Measurements from ENCODE around the gene AP2A1. TPM values are rescaled to one million over a fixed set of nuclear protein-coding genes. Genes with fewer than 3 reads are reported as not detected.
A peak's percentile ranks its signal among the peaks of the same experiment; 100 is the strongest.

AP2A1 gene
- total and polyA plus RNA-seq, 10 of the 15 experiments (the other 5 are each of a cell fraction or from before 2014, with no cell fraction given) = 0.68 to 78.8 (median 33.8) TPM

- Histone ChIP-seq H2AFZ (ENCODE audit: control insufficient read depth, low read depth, low read length) (no peak overlapping the region), H3K4me2 (ENCODE audit: control insufficient read depth, insufficient read depth) (peak overlapping the region; percentile 32; the same call in 1 of the 2 replicates), H3K79me2 (ENCODE audit: control insufficient read depth, insufficient read depth, low read length) (peaks cover 6% of the 10 kb centered on the region), H3K4me1 (ENCODE audit: control insufficient read depth, insufficient read depth, low read length) (peaks cover 36% of the 10 kb centered on the region), H3K36me3 (ENCODE audit: control insufficient read depth in 2 of 2, insufficient read depth in 2 of 2, low read length in 1 of 2) (no peaks in the 10 kb centered on the region; a peak in 1 of 4 replicates), H3K27ac (ENCODE audit: control insufficient read depth, insufficient read depth) (no peak overlapping the region), H3K27me3 (replicated peaks in 1 of 2; ENCODE audit: control insufficient read depth in 2 of 2, insufficient read depth in 2 of 2, low read length in 1 of 2) (no peaks in the 10 kb centered on the region), H3K9me3 (replicated peaks; ENCODE audit: control insufficient read depth, insufficient read depth, low read length) (peaks cover 5% of the 10 kb centered on the region; the same call in 2 of the 3 replicates), H4K20me1 (ENCODE audit: control insufficient read depth, insufficient read depth) (no peaks in the 10 kb centered on the region), H3K9ac (ENCODE audit: control insufficient read depth, insufficient read depth, low read length) (no peak overlapping the region), H3K4me3 (no peak overlapping the region)
- 2% methylated on average over 3 of the region's 3 CpGs for WGBS (ENCODE audit: insufficient coverage, insufficient replicate concordance, low lambda C conversion rate, missing lambda C conversion rate)
- CTCF ChIA-PET = interaction anchor here (0.7 to 1.6 kb wide), 4 partner anchors 20 to 1358 kb away, joined by 3 to 6 read pairs (median 4); partner anchors contain the start of gene FUZ
- peak; percentile 15 for ATAC-seq
- SMC1A ChIA-PET (ENCODE audit: uncharacterized antibody, unreplicated experiment) = no interaction called here
- RAD21 ChIA-PET (ENCODE audit: unreplicated experiment) = interaction anchor here (0.7 to 1.6 kb wide), 3 partner anchors 21 to 39 kb away, joined by 3 read pairs; partner anchors contain the start of gene AKT1S1
- POLR2A ChIA-PET = interaction anchor here (1.2 to 2.7 kb wide), 2 partner anchors 20 to 206 kb away, joined by 4 to 12 read pairs; no protein-coding TSS in a partner anchor
- intact Hi-C loops (cut with micrococcal nuclease; ENCODE audit: unreplicated experiment) (no loop called here), in situ Hi-C loops (cut with MboI) (no loop called here)
- peak; percentile 49 for FAIRE-seq
- no TSS peak for BruUV-seq (replicated peaks)
- peak; percentile 32 for DNase-seq (ENCODE audit: low read depth, low spot score)
- TF ChIP-seq TCF7 (IDR thresholded peaks at IDR 0.05; ENCODE audit: borderline replicate concordance) (peak; percentile 28; the same call in 1 of the 2 replicates), JUNB (IDR thresholded peaks at IDR 0.05) (peak; percentile 80), SPI1 (IDR thresholded peaks at IDR 0.05; ENCODE audit: borderline replicate concordance, insufficient read depth, low read depth, low read length) (peak; percentile 12; the same call in 1 of the 2 replicates), FOXK2 (IDR thresholded peaks at IDR 0.05) (no peak), SIN3A (IDR thresholded peaks at IDR 0.05; ENCODE audit: low read depth, low read length) (no peak), POU2F2 (IDR thresholded peaks at IDR 0.05; ENCODE audit: borderline replicate concordance, low read depth, low read length) (0 out of 3 replicates have a peak, but pooled peaks have one; percentile 24), BCLAF1 (IDR thresholded peaks at IDR 0.05) (no peak), ZBTB40 (IDR thresholded peaks at IDR 0.05; ENCODE audit: borderline replicate concordance) (no peak), CREB1 (IDR thresholded peaks at IDR 0.05; ENCODE audit: low read depth) (no peak), POLR2A (IDR thresholded peaks at IDR 0.05; ENCODE audit: low read depth, low read length) (no peak), KDM1A (IDR thresholded peaks at IDR 0.05; ENCODE audit: borderline replicate concordance) (no peak), PAX5 (IDR thresholded peaks at IDR 0.05; ENCODE audit: borderline replicate concordance, low read depth, low read length) (peak; percentile 48; the same call in 1 of the 2 replicates), KAT2A (conservative IDR thresholded peaks at IDR 0.05; ENCODE audit: control insufficient read depth, low read depth, low read length) (no peak)
- TF ChIP-seq, protein P1, sequence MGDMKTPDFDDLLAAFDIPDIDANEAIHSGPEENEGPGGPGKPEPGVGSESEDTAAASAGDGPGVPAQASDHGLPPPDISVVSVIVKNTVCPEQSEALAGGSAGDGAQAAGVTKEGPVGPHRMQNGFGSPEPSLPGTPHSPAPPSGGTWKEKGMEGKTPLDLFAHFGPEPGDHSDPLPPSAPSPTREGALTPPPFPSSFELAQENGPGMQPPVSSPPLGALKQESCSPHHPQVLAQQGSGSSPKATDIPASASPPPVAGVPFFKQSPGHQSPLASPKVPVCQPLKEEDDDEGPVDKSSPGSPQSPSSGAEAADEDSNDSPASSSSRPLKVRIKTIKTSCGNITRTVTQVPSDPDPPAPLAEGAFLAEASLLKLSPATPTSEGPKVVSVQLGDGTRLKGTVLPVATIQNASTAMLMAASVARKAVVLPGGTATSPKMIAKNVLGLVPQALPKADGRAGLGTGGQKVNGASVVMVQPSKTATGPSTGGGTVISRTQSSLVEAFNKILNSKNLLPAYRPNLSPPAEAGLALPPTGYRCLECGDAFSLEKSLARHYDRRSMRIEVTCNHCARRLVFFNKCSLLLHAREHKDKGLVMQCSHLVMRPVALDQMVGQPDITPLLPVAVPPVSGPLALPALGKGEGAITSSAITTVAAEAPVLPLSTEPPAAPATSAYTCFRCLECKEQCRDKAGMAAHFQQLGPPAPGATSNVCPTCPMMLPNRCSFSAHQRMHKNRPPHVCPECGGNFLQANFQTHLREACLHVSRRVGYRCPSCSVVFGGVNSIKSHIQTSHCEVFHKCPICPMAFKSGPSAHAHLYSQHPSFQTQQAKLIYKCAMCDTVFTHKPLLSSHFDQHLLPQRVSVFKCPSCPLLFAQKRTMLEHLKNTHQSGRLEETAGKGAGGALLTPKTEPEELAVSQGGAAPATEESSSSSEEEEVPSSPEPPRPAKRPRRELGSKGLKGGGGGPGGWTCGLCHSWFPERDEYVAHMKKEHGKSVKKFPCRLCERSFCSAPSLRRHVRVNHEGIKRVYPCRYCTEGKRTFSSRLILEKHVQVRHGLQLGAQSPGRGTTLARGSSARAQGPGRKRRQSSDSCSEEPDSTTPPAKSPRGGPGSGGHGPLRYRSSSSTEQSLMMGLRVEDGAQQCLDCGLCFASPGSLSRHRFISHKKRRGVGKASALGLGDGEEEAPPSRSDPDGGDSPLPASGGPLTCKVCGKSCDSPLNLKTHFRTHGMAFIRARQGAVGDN (IDR thresholded peaks at IDR 0.05) = no peak
Observed at GRCh38 chr19:49848938-49849337, 82.1 kb downstream of the AP2A1 start.

All from GM12878 (cell line).